Prostate gland (tissue), 2 donors: ENCODE data around the gene SAXO1. TPM values are rescaled to one million over a fixed set of nuclear protein-coding genes. Genes with fewer than 3 reads are reported as not detected.
A peak's percentile ranks its signal among the peaks of the same experiment; 100 is the strongest.

Experiments used
- DNase-seq: peaks from one replicate; pipeline ENCODE4 v3.0.0-alpha.2; 2019; ENCODE audit warnings: low spot score
- H3K27ac ChIP-seq, 2 donors: fragments of 200-600 bp; sonication (generic); 2 replicates each; pipeline ENCODE4 v1.5.1; 2017 to 2019
- H3K27me3 ChIP-seq: fragments of 200-600 bp; sonication (generic); replicated peaks from 2 replicates; pipeline ENCODE4 v1.5.1; 2019; ENCODE audit not compliant: insufficient read depth
- H3K36me3 ChIP-seq, 2 donors: fragments of 200-600 bp; sonication (generic); 1 replicate in 1 of 2; 2 replicates in 1 of 2; pipeline versions ENCODE4 v1.5.1 to v1.8.1; 2017 to 2019
- H3K4me1 ChIP-seq: fragments of 200-600 bp; sonication (generic); replicated peaks from 2 replicates; pipeline ENCODE4 v1.5.1; 2019
- H3K4me3 ChIP-seq, 2 donors: fragments of 200-600 bp; sonication (generic); 2 replicates each; pipeline ENCODE4 v1.5.1; 2017 to 2019
- H3K9me3 ChIP-seq: fragments of 200-600 bp; sonication (generic); 2 replicates; pipeline ENCODE4 v1.5.1; 2017
- POLR2A ChIP-seq: fragments of 450-650 bp; IDR thresholded peaks from one replicate; pipeline ENCODE4 v1.6.1; 2016; ENCODE audit warnings: antibody characterized with exemption, mild to moderate bottlenecking
- POLR2AphosphoS5 ChIP-seq: sonication (generic); formaldehyde crosslinking; IDR thresholded peaks from one replicate; pipeline ENCODE4 v1.6.1; 2017; ENCODE audit warnings: antibody characterized with exemption
- WGBS: methylation state at CpG from one replicate; pipeline ENCODE4 v1.1.5; 2018; 5-methylcytosine and 5-hydroxymethylcytosine counted together
- intact Hi-C: fragments of 100-400 bp; cut with DNase I; formaldehyde crosslinking; loops from one replicate; pipeline ENCODE4 v1.14.2; 2022
- total RNA-seq, 2 donors: library from RNA; depleted of rRNA; stranded (reverse); fragments of >200 nt; gene quantifications; one replicate each; pipeline ENCODE4 v1.1.0, GENCODE V29; 2016
- TF ChIP-seq, protein P1 (sequence below), 4 experiments: fragments of 200-600 bp in 2 of 4; fragments of 450-650 bp in 2 of 4; sonication (generic) in 2 of 4; IDR thresholded peaks; 1 replicate in 3 of 4; 2 replicates in 1 of 4; pipeline ENCODE4 v1.5.1; 2016 to 2019; ENCODE audit warnings: antibody characterized with exemption in 4 of 4, mild to moderate bottlenecking in 2 of 4, moderate library complexity in 2 of 4

Gene SAXO1
- total RNA-seq, 2 donors from 2014 or later = 0.36 to 6.1 TPM

DNA sequence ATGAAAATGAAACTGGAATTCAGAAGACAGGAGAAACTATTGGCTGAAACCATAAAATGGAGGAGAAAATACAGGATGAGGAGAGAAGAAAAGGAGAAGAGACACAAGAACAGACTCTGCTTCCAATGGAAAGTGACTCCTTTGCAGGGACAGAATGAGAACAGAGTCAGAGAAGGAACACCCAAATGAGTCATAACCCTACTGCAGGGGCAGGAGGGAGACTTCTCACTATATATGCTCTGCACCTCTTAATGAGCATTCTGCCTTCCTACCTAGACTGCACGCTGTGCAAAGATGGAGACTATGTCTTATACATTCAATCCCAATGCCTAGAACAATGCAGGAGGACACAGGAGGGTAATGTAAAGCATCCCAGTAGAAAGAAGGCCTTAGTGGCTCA is 2.1 kb downstream of the SAXO1 start:
- Histone ChIP-seq H3K4me3 (no peak overlapping the region), H3K27me3 (no peaks in the 10 kb centered on the region), H3K9me3 (no peaks in the 10 kb centered on the region), H3K4me1 (no peaks in the 10 kb centered on the region), H3K27ac (no peak overlapping the region), H3K36me3 (no peaks in the 10 kb centered on the region)
- intact Hi-C loops = no loop called here
- no peak for DNase-seq
- 100% methylated on average over 1 of the region's 1 CpG for WGBS
- TF ChIP-seq, protein P1, sequence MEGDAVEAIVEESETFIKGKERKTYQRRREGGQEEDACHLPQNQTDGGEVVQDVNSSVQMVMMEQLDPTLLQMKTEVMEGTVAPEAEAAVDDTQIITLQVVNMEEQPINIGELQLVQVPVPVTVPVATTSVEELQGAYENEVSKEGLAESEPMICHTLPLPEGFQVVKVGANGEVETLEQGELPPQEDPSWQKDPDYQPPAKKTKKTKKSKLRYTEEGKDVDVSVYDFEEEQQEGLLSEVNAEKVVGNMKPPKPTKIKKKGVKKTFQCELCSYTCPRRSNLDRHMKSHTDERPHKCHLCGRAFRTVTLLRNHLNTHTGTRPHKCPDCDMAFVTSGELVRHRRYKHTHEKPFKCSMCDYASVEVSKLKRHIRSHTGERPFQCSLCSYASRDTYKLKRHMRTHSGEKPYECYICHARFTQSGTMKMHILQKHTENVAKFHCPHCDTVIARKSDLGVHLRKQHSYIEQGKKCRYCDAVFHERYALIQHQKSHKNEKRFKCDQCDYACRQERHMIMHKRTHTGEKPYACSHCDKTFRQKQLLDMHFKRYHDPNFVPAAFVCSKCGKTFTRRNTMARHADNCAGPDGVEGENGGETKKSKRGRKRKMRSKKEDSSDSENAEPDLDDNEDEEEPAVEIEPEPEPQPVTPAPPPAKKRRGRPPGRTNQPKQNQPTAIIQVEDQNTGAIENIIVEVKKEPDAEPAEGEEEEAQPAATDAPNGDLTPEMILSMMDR (IDR thresholded peaks at IDR 0.05) = no peak
- TF ChIP-seq POLR2AphosphoS5 = no peak

GRCh38 chr9:19028835-19029451 is 4.1 kb downstream of the SAXO1 start:
- Histone ChIP-seq H3K27ac (no peak overlapping the region), H3K4me3 (no peak overlapping the region), H3K36me3 (no peaks in the 10 kb centered on the region), H3K4me1 (no peaks in the 10 kb centered on the region), H3K27me3 (no peaks in the 10 kb centered on the region), H3K9me3 (no peaks in the 10 kb centered on the region)
- WGBS = 24% methylated on average over 8 of the region's 8 CpGs
- intact Hi-C loops = loop anchor here (5.0 to 10.0 kb wide), 3 partner anchors 772 to 1494 kb away; no protein-coding TSS in a partner anchor
- DNase-seq = peak; percentile 36
- TF ChIP-seq POLR2A = no peak
- TF ChIP-seq, protein P1 (IDR thresholded peaks at IDR 0.05) = peak; percentile 71 to 77 (median 74)

GRCh38 chr9:19027825-19028224 is 5.2 kb downstream of the SAXO1 start:
- Histone ChIP-seq H3K27me3 (no peaks in the 10 kb centered on the region), H3K4me1 (no peaks in the 10 kb centered on the region), H3K9me3 (no peaks in the 10 kb centered on the region), H3K4me3 (no peak overlapping the region), H3K27ac (no peak overlapping the region), H3K36me3 (no peaks in the 10 kb centered on the region)
- TF ChIP-seq POLR2A = no peak
- TF ChIP-seq POLR2AphosphoS5 = no peak
- 94% methylated on average over 22 of the region's 22 CpGs for WGBS
- intact Hi-C loops = loop anchor here (5.0 to 10.0 kb wide), 3 partner anchors 771 to 1493 kb away; no protein-coding TSS in a partner anchor
- no peak for DNase-seq

DNA sequence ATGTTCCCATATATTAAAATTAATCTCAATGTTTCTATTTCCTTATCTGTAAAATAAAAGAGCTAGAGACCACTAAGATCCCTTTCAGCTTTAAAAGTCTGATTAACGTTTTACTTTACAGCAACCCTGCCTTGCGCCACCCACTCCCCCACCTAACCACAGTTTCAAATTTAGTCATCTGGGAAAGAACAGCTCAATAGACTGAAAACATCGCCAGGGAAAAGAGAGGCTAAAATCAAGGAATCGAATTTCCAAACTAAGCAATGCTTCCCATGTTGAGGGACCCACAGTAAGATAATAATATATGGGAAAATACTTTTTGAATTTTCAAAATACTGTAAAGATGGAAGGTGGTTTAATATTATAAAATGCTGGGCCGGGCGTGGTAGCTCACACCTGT is 6.6 kb downstream of the SAXO1 start:
- no peak for DNase-seq
- Histone ChIP-seq H3K27me3 (no peaks in the 10 kb centered on the region), H3K36me3 (no peaks in the 10 kb centered on the region), H3K4me1 (no peaks in the 10 kb centered on the region), H3K27ac (no peak overlapping the region), H3K9me3 (no peaks in the 10 kb centered on the region), H3K4me3 (no peak overlapping the region)
- intact Hi-C loops = loop anchor here (5.0 to 10.0 kb wide), 3 partner anchors 769 to 1492 kb away; no protein-coding TSS in a partner anchor
- no peak for TF ChIP-seq POLR2A
- TF ChIP-seq, protein P1 (IDR thresholded peaks at IDR 0.05) = no peak
- TF ChIP-seq POLR2AphosphoS5 = no peak
- 91% methylated on average over 6 of the region's 6 CpGs for WGBS

GRCh38 chr9:19023078-19023477 is 9.9 kb downstream of the SAXO1 start:
- Histone ChIP-seq H3K4me1 (no peaks in the 10 kb centered on the region), H3K36me3 (no peaks in the 10 kb centered on the region), H3K4me3 (no peak overlapping the region), H3K9me3 (no peaks in the 10 kb centered on the region), H3K27ac (no peak overlapping the region), H3K27me3 (no peaks in the 10 kb centered on the region)
- WGBS = 57% methylated on average over 5 of the region's 5 CpGs
- intact Hi-C loops = loop anchor here (10.0 kb wide), 2 partner anchors 1208 to 1488 kb away; no protein-coding TSS in a partner anchor
- TF ChIP-seq, protein P1 (IDR thresholded peaks at IDR 0.05) = no peak
- TF ChIP-seq POLR2AphosphoS5 = no peak
- no peak for DNase-seq
